Fibroblast of mammary gland (primary cell): ENCODE results near the gene PIGQ.

Source experiments
- DNase-seq: peaks from one replicate; pipeline ENCODE4 v3.0.0-alpha.2; 2010; ENCODE audit warnings: low read depth
- H3K4me3 ChIP-seq: 2 replicates; pipeline ENCODE4 v1.5.1; 2011; ENCODE audit warnings: low read depth, mild to moderate bottlenecking, low read length, moderate library complexity; ENCODE audit not compliant: control insufficient read depth
- CTCF ChIP-seq: conservative IDR thresholded peaks from 2 replicates; pipeline ENCODE4 v1.5.1; 2011; ENCODE audit warnings: low read depth, low read length, inconsistent platforms; ENCODE audit not compliant: control insufficient read depth, insufficient read depth

Gene PIGQ

GRCh38 chr16:583815-584591 lies 14.2 kb downstream of the PIGQ start:
- no peak for TF ChIP-seq CTCF
- DNase-seq, result no peak
- no peak overlapping the region for H3K4me3 ChIP-seq

- no peak overlapping the region for H3K4me3 ChIP-seq
- no peak for DNase-seq
- TF ChIP-seq CTCF, result no peak
Observed at GRCh38 chr16:585351-585750, 15.6 kb downstream of the PIGQ start.

- no peak overlapping the region for H3K4me3 ChIP-seq
- TF ChIP-seq CTCF, result no peak
- DNase-seq, result peak; percentile 54
Observed at GRCh38 chr16:586047-586644, 16.4 kb downstream of the PIGQ start.

- TF ChIP-seq CTCF, result no peak
- H3K4me3 ChIP-seq, result no peak overlapping the region
- DNase-seq, result no peak
Observed at GRCh38 chr16:586645-587590, 17.1 kb downstream of the PIGQ start.

- TF ChIP-seq CTCF, result no peak
- peak; percentile 72 for DNase-seq
- peak overlapping the region; percentile 76 for H3K4me3 ChIP-seq
Observed at GRCh38 chr16:588639-588888, 18.8 kb downstream of the PIGQ start.

- DNase-seq, result peak; percentile 93
- no peak for TF ChIP-seq CTCF
- H3K4me3 ChIP-seq, result peak overlapping the region; percentile 76
Observed at GRCh38 chr16:588889-589657, 19.3 kb downstream of the PIGQ start.
